Measurements from ENCODE around the gene CERKL.
"Not testable (repeated sequence)": the region's sequence is repeated elsewhere in the genome, so short reads cannot be mapped to it uniquely, and the experiment has no call there.

Gene CERKL

GRCh38 chr2:181656450-181657291, at the start of gene CERKL:
CERKL (minus strand) TSS chr2:181657105; CDS start chr2:181657006, 99 bp downstream.
- H3K27me3 Mint-ChIP-seq, result peaks cover 43% of the 10 kb centered on the region
- H3K4me1 Mint-ChIP-seq, result peaks cover 11% of the 10 kb centered on the region
- H3K27ac Mint-ChIP-seq, result no peak within 1 kb of the TSS
- H3K36me3 Mint-ChIP-seq, result no peaks in the 10 kb centered on the region
- H3K9me3 Mint-ChIP-seq, result no peaks in the 10 kb centered on the region
- H3K4me3 Mint-ChIP-seq, result peak within 1 kb of the TSS; percentile 70

GRCh38 chr2:181702519-181702918, 45.6 kb upstream of the CERKL start:
- H3K4me3 Mint-ChIP-seq, H3K36me3 Mint-ChIP-seq, H3K4me1 Mint-ChIP-seq, H3K27me3 Mint-ChIP-seq, H3K9me3 Mint-ChIP-seq, H3K27ac Mint-ChIP-seq: not testable (repeated sequence)

GRCh38 chr2:181698223-181698622, 41.3 kb upstream of the CERKL start:
- H3K27ac Mint-ChIP-seq, result no peak overlapping the region
- H3K4me1 Mint-ChIP-seq, result no peaks in the 10 kb centered on the region
- H3K27me3 Mint-ChIP-seq, result peaks cover 17% of the 10 kb centered on the region
- no peak overlapping the region for H3K4me3 Mint-ChIP-seq
- H3K9me3 Mint-ChIP-seq, result no peaks in the 10 kb centered on the region
- H3K36me3 Mint-ChIP-seq, result peaks cover 4% of the 10 kb centered on the region

GRCh38 chr2:181697571-181697970, 40.7 kb upstream of the CERKL start:
- Mint-ChIP-seq H3K4me3 (no peak overlapping the region), H3K4me1 (no peaks in the 10 kb centered on the region), H3K27me3 (peaks cover 17% of the 10 kb centered on the region), H3K36me3 (peaks cover 2% of the 10 kb centered on the region), H3K9me3 (no peaks in the 10 kb centered on the region), H3K27ac (no peak overlapping the region)

- Mint-ChIP-seq H3K27ac (no peak overlapping the region), H3K4me1 (no peaks in the 10 kb centered on the region), H3K4me3 (no peak overlapping the region), H3K27me3 (peaks cover 17% of the 10 kb centered on the region), H3K36me3 (no peaks in the 10 kb centered on the region), H3K9me3 (no peaks in the 10 kb centered on the region)
Observed at GRCh38 chr2:181697126-181697525, 40.2 kb upstream of the CERKL start.

- H3K27ac Mint-ChIP-seq, result no peak overlapping the region
- H3K4me1 Mint-ChIP-seq, result no peaks in the 10 kb centered on the region
- H3K27me3 Mint-ChIP-seq, result peaks cover 17% of the 10 kb centered on the region
- H3K36me3 Mint-ChIP-seq, result no peaks in the 10 kb centered on the region
- no peak overlapping the region for H3K4me3 Mint-ChIP-seq
- no peaks in the 10 kb centered on the region for H3K9me3 Mint-ChIP-seq
Observed at GRCh38 chr2:181694271-181694670, 37.4 kb upstream of the CERKL start.

GRCh38 chr2:181690860-181691259, 34.0 kb upstream of the CERKL start:
- Mint-ChIP-seq H3K4me1 (no peaks in the 10 kb centered on the region), H3K36me3 (no peaks in the 10 kb centered on the region), H3K9me3 (no peaks in the 10 kb centered on the region), H3K27me3 (peaks cover 19% of the 10 kb centered on the region), H3K4me3 (no peak overlapping the region), H3K27ac (no peak overlapping the region)

GRCh38 chr2:181686576-181687185, 29.8 kb upstream of the CERKL start:
- Mint-ChIP-seq H3K36me3 (no peaks in the 10 kb centered on the region), H3K27ac (no peak overlapping the region), H3K9me3 (no peaks in the 10 kb centered on the region), H3K4me3 (no peak overlapping the region), H3K27me3 (peaks cover 42% of the 10 kb centered on the region), H3K4me1 (peaks cover 26% of the 10 kb centered on the region)

- H3K27ac Mint-ChIP-seq, result no peak overlapping the region
- no peak overlapping the region for H3K4me3 Mint-ChIP-seq
- H3K9me3 Mint-ChIP-seq, result no peaks in the 10 kb centered on the region
- H3K27me3 Mint-ChIP-seq, result peaks cover 52% of the 10 kb centered on the region
- peaks cover 40% of the 10 kb centered on the region for H3K4me1 Mint-ChIP-seq
- H3K36me3 Mint-ChIP-seq, result no peaks in the 10 kb centered on the region
Observed at GRCh38 chr2:181685150-181685688, 28.3 kb upstream of the CERKL start.

GRCh38 chr2:181684454-181685149, 27.7 kb upstream of the CERKL start:
- Mint-ChIP-seq H3K27ac (no peak overlapping the region), H3K4me1 (peaks cover 41% of the 10 kb centered on the region), H3K4me3 (peak overlapping the region; percentile 2), H3K36me3 (no peaks in the 10 kb centered on the region), H3K27me3 (peaks cover 56% of the 10 kb centered on the region), H3K9me3 (no peaks in the 10 kb centered on the region)

GRCh38 chr2:181683518-181684453, 26.9 kb upstream of the CERKL start:
- Mint-ChIP-seq H3K4me3 (peak overlapping the region; percentile 63), H3K4me1 (peaks cover 41% of the 10 kb centered on the region), H3K36me3 (peaks cover 1% of the 10 kb centered on the region), H3K27me3 (peaks cover 64% of the 10 kb centered on the region), H3K9me3 (peaks cover under 1% of the 10 kb centered on the region), H3K27ac (no peak overlapping the region)

- peaks cover 69% of the 10 kb centered on the region for H3K27me3 Mint-ChIP-seq
- H3K9me3 Mint-ChIP-seq, result peaks cover 4% of the 10 kb centered on the region
- H3K27ac Mint-ChIP-seq, result no peak overlapping the region
- H3K4me3 Mint-ChIP-seq, result peak overlapping the region; percentile 63
- peaks cover 6% of the 10 kb centered on the region for H3K36me3 Mint-ChIP-seq
- H3K4me1 Mint-ChIP-seq, result peaks cover 47% of the 10 kb centered on the region
Observed at GRCh38 chr2:181682795-181683517, 26.1 kb upstream of the CERKL start.

- H3K27me3 Mint-ChIP-seq, result peaks cover 66% of the 10 kb centered on the region
- peaks cover 8% of the 10 kb centered on the region for H3K36me3 Mint-ChIP-seq
- H3K9me3 Mint-ChIP-seq, result peaks cover 4% of the 10 kb centered on the region
- H3K4me3 Mint-ChIP-seq, result peak overlapping the region; percentile 63
- H3K4me1 Mint-ChIP-seq, result peaks cover 51% of the 10 kb centered on the region
- H3K27ac Mint-ChIP-seq, result no peak overlapping the region
Observed at GRCh38 chr2:181682026-181682789, 25.3 kb upstream of the CERKL start.
